Upper lobe of right lung (tissue), 1 donor: Measurements from ENCODE around the gene ZNF71. TPM values are rescaled to one million over a fixed set of nuclear protein-coding genes. Genes with fewer than 3 reads are reported as not detected.
A peak's percentile ranks its signal among the peaks of the same experiment; 100 is the strongest.

Experiments
- ATAC-seq: fragments of 200-7000 bp; cut with Tn5 transposase; one replicate; pipeline ENCODE4 v1.9.1; 2020; ENCODE audit warnings: mild to moderate bottlenecking, moderate library complexity
- DNase-seq: peaks from one replicate; pipeline ENCODE4 v3.0.0-alpha.2; 2020
- H3K27ac ChIP-seq: fragments of 200-600 bp; one replicate; pipeline ENCODE4 v1.8.0; 2022
- H3K27me3 ChIP-seq: fragments of 200-600 bp; one replicate; pipeline ENCODE4 v1.8.0; 2022; ENCODE audit warnings: mild to moderate bottlenecking
- H3K36me3 ChIP-seq: fragments of 200-600 bp; one replicate; pipeline ENCODE4 v1.8.0; 2022
- H3K4me1 ChIP-seq: fragments of 200-600 bp; one replicate; pipeline ENCODE4 v1.8.0; 2022
- H3K4me3 ChIP-seq: fragments of 200-600 bp; one replicate; pipeline ENCODE4 v1.8.0; 2022; ENCODE audit warnings: mild to moderate bottlenecking
- H3K9me3 ChIP-seq: fragments of 200-600 bp; one replicate; pipeline ENCODE4 v1.8.0; 2022
- intact Hi-C: fragments of 100-400 bp; cut with DNase I; formaldehyde crosslinking; loops from one replicate; pipeline ENCODE4 v1.11.0; 2022
- long read RNA-seq: library from polyadenylated mRNA; unstranded; transcript quantifications from one replicate; pipeline ENCODE4 v2.0.0, GENCODE V29; 2021
- total RNA-seq: library from RNA; stranded (reverse); fragmentation: NEBNext Ultra II Directional; extraction: Animal tissue kit (Norgen Biotek cat#: 25700); gene quantifications from one replicate; pipeline ENCODE4 v1.2.1, GENCODE V29; 2021
- TF ChIP-seq, protein P1 (sequence below): fragments of 200-600 bp; IDR thresholded peaks from one replicate; pipeline ENCODE4 v1.8.0; 2022; ENCODE audit warnings: antibody characterized with exemption
- donor health status: DM: no; HTN: yes; CAD: no; lungs with severe emphysema.

ZNF71 gene
- 7.0 TPM for total RNA-seq
- long read RNA-seq, full-length matches to known transcripts = 18 of 24 reads
- long read RNA-seq, partial matches to known transcripts = 5 of 24 reads
- long read RNA-seq, other reads (novel, unspliced or antisense) = 1 of 24 reads

DNA sequence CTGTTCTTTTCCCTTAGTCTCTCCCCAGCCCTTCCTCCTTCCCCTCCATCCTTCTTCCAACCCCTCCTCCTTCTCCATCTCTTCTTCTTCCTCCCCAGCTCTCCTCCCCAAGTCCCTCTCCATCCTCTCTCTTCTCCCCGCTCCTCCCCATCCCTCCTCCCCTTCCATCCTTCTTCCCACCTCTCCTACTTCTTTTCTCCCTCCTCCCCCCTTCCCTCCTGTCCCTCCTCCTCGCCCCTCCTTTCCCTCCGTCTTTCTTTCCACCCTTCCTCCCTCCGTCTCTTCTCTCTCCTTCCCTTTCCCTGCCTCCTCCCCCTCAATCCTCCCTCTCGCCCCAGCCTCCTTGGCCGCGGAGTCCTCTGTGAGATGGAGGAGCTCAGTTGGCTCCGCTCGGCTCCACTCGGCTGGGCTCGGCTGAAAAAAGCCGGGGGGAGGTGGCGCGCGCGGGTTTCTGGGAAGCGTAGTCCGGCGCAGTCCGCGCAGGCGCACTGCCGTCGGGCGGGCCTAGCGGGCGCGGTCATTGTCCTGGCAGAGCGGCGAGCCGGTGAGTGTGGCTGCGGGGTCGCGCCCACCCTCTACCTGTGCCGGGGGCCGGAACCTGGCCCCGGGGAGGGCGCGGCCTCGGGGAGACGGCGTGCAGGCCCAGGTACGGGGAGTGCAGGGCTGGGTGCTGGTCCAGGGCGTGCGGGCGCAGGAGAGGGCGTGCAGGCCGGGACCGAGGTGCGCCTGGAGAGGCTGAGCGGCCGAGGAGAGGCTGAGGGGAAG is at the start of gene ZNF71:
ZNF71 (plus strand) TSS at position 520 of the 765 bp plus-strand sequence. CDS start 6,257 bp downstream, outside the sequence.
- no peaks in the 10 kb centered on the region for H3K9me3 ChIP-seq
- no peaks in the 10 kb centered on the region for H3K27me3 ChIP-seq
- peaks cover 7% of the 10 kb centered on the region for H3K4me1 ChIP-seq
- no peaks in the 10 kb centered on the region for H3K36me3 ChIP-seq
- H3K27ac ChIP-seq = peak within 1 kb of the TSS; percentile 51
- intact Hi-C loops = no loop called here
- H3K4me3 ChIP-seq = peak within 1 kb of the TSS; percentile 91
- TF ChIP-seq, protein P1, sequence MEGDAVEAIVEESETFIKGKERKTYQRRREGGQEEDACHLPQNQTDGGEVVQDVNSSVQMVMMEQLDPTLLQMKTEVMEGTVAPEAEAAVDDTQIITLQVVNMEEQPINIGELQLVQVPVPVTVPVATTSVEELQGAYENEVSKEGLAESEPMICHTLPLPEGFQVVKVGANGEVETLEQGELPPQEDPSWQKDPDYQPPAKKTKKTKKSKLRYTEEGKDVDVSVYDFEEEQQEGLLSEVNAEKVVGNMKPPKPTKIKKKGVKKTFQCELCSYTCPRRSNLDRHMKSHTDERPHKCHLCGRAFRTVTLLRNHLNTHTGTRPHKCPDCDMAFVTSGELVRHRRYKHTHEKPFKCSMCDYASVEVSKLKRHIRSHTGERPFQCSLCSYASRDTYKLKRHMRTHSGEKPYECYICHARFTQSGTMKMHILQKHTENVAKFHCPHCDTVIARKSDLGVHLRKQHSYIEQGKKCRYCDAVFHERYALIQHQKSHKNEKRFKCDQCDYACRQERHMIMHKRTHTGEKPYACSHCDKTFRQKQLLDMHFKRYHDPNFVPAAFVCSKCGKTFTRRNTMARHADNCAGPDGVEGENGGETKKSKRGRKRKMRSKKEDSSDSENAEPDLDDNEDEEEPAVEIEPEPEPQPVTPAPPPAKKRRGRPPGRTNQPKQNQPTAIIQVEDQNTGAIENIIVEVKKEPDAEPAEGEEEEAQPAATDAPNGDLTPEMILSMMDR = no peak
- ATAC-seq = peak; percentile 98
- DNase-seq = peak; percentile 94

DNA sequence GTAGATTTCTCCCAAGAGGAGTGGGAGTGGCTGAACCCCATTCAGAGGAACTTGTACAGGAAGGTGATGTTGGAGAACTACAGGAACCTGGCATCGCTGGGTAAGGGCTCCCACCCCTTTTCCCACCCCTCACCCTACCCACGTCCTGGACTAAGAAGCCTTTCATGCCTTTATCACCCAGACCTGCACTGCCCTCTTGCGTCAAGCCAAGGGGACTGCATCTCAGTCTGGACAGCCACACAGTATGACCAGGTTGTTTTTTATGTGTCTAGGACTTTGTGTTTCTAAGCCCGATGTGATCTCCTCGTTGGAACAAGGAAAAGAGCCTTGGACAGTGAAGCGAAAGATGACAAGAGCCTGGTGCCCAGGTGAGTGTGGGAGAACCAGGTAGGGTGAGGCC is 47.6 kb upstream of the ZNF71 start:
- ATAC-seq (no peak), DNase-seq (no peak)
- Histone ChIP-seq H3K4me1 (no peaks in the 10 kb centered on the region), H3K9me3 (peaks cover 82% of the 10 kb centered on the region), H3K36me3 (peaks cover 42% of the 10 kb centered on the region), H3K27ac (no peak overlapping the region), H3K27me3 (no peaks in the 10 kb centered on the region), H3K4me3 (no peak overlapping the region)
- intact Hi-C loops = no loop called here
- TF ChIP-seq, protein P1 = no peak

DNA sequence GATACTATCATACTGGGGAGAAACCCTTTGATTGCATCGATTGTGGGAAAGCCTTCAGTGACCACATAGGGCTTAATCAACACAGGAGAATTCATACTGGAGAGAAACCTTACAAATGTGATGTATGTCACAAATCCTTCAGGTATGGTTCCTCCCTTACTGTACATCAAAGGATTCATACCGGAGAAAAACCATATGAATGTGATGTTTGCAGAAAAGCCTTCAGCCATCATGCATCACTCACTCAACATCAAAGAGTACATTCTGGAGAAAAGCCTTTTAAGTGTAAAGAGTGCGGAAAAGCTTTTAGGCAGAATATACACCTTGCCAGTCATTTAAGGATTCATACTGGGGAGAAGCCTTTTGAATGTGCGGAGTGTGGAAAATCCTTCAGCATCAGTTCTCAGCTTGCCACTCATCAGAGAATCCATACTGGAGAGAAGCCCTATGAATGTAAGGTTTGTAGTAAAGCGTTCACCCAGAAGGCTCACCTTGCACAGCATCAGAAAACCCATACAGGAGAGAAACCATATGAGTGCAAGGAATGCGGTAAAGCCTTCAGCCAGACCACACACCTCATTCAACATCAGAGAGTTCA is 40.7 kb upstream of the ZNF71 start:
- TF ChIP-seq, protein P1 = no peak
- DNase-seq (no peak), ATAC-seq (no peak)
- Histone ChIP-seq H3K4me1 (no peaks in the 10 kb centered on the region), H3K9me3 (peaks cover 92% of the 10 kb centered on the region), H3K27me3 (no peaks in the 10 kb centered on the region), H3K4me3 (no peak overlapping the region), H3K36me3 (peaks cover 32% of the 10 kb centered on the region), H3K27ac (no peak overlapping the region)
- intact Hi-C loops = no loop called here

DNA sequence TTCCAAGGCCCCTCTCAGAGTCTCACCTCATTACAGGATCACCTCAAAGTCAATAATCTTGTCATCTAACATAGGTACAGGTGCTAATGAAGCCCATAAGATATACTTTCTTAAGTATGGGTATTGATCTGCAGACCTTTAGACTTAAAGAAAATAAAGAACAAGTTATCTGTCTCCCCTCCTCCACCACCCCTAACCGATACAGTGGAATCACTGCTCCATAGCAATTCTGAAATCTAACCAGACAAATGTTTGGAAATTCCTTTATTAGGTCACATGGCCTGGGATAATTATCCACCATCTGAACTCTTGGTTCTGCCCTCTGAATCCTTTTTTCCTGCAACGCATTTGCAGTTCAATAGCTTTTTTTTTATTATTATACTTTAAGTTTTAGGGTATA is 32.3 kb upstream of the ZNF71 start:
- peaks cover 73% of the 10 kb centered on the region for H3K9me3 ChIP-seq
- ATAC-seq (no peak), DNase-seq (no peak)
- TF ChIP-seq, protein P1 = no peak
- no peaks in the 10 kb centered on the region for H3K4me1 ChIP-seq
- intact Hi-C loops = no loop called here
- no peak overlapping the region for H3K4me3 ChIP-seq
- H3K27me3 ChIP-seq = no peaks in the 10 kb centered on the region
- no peak overlapping the region for H3K27ac ChIP-seq
- no peaks in the 10 kb centered on the region for H3K36me3 ChIP-seq

DNA sequence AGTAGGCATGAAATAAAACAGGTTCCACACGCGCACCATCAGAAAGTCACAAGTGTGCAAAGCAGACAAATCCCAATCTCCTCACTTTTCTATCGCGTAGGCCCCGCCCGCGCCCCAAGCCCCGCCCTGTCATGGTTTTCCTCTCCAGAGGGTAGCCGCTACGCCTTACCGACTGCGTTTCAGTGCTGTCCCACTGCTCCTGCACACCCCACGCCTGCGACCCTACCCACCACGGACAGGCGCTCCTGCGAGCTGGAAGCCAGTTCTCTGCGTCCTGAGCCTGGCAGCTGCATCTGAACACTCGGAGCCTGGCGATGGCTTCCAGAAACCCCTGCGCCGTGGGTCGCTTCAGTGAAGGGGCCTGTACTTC is 28.2 kb upstream of the ZNF71 start:
- intact Hi-C loops = no loop called here
- Histone ChIP-seq H3K27ac (peak overlapping the region; percentile 83), H3K9me3 (peaks cover 57% of the 10 kb centered on the region), H3K4me3 (peak overlapping the region; percentile 90), H3K27me3 (no peaks in the 10 kb centered on the region), H3K36me3 (peaks cover 27% of the 10 kb centered on the region), H3K4me1 (peaks cover 5% of the 10 kb centered on the region)
- DNase-seq = peak; percentile 78
- peak; percentile 55 for ATAC-seq
- TF ChIP-seq, protein P1 = no peak
